NCI-H748 (cell line): ENCODE results near the gene NPFFR1.
"Not testable (repeated sequence)": the region's sequence is repeated elsewhere in the genome, so short reads cannot be mapped to it uniquely, and the experiment has no call there.

ENCODE experiments used
- DNase-seq: peaks from one replicate; lab custom pipeline; 2025; ENCODE audit not compliant: unreplicated experiment; lab: John Stamatoyannopoulos, UW

Gene NPFFR1

DNA sequence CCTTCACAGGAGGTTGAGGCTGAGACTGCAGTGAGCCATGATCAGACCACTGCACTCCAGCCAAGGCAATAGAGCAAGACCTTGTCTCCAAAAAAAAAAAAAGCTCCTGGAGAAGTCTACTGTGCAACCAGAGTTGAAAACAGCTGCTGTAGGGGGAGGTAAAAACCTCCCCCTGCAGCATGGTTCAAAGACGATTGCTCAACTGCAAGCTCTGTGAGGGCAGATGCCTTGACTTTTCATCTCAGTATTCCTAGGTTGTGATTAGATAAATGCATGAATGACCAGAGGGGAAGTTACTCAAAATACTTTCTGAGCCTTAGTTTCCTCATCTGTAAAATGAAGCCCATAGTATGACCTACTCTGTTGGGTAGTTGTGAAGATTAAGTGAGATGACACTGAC, 25.6 kb downstream of the NPFFR1 start:
- no peak for DNase-seq

DNA sequence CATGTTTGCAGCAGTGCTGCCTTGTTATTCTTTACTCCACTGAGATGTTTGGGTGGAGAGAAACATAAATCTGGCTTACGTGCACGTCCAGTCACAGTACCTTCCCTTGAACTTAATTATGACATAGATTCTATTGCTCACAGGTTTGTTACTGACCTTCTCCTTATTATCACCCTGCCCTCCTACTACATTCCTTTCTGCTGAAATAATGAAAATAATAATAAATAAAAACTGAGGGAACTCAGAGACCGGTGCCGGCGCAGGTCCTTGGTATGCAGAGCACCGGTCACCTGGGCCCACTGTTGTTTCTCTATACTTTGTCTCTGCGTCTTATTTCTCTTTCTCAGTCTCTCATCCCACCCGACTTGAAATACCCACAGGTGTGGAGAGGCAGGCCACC, 26.0 kb downstream of the NPFFR1 start:
- not testable (repeated sequence) for DNase-seq

DNA sequence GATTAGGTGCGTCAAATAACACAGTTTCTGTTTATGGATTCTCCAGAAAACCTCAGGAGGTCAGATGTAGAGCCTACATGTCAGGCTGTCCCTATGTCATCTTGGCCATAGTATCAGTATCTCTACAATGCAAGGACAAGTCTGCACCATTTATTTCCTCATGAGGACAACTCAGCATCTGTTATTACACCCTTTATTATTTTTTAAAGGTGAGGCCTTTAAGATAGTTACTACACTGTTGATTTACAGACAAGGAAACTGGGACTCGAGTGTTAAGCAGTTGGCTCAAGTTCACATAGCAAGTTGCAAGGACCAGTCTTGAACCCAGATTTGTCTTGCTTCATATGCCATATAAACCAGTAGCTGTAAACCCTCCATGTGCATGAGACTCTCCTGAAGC, 27.3 kb downstream of the NPFFR1 start:
- DNase-seq: no peak

DNA sequence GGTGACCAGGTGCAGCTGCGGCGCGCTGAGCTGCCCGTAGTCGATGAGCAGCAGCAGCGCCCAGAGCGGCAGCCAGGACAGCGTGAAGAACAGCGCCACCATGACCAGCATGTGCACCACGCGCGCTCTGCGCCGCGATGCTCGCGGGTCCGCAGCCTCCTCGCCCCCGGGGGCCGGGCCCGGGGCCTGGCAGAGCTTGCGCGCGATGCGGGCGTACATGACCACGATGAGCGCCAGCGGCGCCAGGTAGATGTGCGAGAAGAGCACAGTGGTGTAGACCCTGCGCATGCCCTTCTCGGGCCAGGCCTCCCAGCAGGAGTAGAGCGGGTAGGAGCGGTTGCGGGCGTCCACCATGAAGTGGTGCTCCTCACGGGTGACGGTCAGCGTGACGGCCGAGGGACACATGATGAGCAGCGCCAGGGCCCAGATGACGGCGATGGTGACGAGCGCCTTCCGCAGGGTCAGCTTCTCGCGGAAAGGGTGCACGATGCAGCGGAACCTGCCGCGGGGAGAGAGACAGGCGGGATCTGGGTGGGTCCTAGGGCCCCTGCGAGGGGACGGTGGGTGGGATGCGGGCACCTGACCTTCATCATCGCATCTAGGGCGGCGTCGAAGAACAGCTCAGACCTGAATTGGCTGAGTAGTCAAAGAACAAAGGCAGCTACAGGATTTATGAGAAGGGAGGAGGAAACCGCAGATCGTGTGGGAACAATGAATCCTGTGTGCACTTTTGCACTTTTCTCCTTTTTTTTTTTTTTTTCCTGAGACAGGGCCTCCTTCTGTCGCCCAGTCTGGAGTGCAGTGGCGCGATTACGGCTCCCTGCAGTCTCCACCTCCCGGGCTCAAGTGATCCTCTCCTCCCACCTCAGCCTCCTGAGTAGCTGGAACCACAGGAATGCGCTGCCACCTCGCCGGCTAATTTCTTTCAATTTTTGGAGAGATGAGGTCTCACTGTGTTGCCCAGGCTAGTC, 28.2 kb downstream of the NPFFR1 start:
- DNase-seq: no peak

DNA sequence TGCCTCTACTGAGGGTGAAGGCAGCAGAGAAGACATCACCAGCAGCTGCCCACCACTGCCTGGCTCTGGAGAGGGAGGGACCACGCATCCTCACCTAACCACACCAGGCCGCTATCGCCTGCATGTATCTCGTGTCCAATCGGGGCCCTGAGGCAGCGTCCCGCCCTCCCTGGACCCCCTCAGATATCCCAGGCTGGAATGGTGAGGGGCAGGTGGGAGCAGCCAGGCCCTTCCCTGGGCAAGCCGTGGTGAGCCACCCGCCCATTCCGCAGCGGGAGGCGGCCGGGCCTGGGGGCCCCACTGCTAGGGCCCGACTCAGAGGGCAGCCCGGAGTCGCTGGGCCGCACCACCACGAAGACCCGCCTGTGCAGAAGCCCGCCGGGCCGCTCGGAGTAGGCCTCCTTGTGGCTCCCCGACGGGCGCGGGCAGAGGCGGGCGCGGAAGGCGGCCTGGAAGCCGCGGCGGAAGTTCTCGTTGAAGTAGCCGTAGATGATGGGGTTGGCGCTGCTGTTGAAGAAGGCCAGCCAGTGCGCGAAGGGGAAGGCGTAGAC, 29.0 kb downstream of the NPFFR1 start:
- no peak for DNase-seq

DNA sequence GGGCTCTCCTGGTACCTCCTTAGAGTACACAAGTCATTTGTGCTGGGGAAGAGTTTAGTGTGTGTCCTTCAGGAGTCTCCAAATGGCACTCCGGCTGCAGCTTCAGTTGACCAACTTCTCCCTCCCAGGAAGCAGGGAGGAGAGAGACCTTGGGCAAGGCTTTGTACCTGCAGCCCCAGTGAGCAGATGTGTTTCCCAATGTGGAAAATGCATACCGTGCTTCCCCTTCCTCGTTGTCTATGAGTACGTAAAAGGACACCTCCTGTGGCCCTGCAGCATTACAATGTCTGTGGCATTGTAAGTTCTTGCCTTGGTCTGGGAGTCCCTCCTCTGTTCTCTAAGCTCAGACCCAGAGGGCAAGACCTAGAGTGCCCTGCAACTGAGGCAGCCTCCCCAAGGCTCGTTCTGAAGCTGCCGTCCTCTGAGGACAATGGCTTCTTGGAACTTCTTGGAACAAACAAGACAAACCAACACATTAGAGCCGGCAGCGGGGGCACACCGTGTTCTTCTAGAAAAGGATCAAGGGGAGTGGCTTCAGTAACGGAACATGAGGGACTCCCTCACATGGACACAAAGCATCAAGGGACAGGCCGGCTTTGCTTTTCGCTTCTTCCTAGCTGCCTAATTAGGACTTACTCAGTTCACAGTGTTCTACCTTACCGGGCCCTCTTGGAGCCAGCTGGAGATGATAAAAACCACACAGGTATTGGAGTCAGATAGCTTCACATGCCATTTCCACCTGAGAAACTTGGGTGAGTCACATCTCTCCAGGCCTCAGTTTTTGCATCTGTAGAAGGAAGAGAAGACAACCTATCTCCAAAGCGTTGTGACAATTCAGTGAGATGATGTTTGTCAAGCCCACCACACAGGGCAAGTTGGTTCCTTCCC, 29.7 kb downstream of the NPFFR1 start:
- no peak for DNase-seq

DNA sequence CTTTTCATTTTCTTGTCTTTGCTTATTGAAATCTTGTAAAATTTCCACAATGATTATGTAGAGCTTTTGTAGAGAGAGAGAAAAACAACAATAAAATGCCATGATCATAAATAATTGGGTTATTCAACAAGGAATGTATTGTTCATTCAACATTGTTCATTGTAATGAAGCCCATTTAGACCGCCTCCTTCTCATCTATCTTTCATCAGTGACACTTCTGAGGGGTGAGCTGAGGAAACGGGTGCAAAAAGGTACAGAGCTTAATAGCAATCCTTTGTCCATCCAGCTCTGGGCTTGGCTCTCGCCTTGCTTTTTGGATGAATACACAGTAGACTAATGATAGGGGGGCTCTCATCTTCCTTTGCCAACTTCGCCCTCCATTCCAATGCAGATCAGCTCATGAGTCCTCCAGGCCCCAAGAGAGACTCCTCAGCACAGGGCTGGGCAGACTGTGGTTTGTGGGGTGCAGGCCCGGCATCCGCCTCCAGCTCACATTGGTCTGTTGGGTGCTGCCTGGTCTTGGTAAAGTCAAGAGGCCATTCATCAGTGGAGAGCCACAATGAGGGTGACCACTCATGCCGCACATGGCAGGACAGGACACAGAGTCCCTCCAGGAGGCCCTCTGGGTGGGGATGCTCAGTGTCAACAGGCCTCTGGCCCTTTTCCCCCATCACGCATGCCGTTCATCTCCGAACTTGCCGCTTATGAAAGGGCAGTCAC, 32.7 kb downstream of the NPFFR1 start:
- no peak for DNase-seq

DNA sequence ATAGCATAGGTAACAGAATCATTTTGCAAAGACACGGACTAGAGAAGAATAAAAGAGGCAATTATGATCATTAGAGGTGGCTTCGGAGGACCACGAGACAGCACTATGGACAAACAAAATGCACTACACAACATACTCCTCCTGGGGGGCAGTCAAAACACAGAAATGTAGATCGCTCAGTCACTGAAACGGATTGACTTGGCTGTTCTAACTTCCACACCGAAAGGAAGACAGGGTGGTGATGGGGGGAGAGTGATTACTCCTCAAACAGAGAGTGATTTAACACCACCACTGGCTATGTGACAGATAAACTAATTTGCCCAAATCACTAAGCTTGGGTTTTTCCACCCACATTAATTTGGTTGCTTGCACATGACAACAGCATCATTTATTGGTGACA, 36.4 kb downstream of the NPFFR1 start:
- peak; percentile 64 for DNase-seq

DNA sequence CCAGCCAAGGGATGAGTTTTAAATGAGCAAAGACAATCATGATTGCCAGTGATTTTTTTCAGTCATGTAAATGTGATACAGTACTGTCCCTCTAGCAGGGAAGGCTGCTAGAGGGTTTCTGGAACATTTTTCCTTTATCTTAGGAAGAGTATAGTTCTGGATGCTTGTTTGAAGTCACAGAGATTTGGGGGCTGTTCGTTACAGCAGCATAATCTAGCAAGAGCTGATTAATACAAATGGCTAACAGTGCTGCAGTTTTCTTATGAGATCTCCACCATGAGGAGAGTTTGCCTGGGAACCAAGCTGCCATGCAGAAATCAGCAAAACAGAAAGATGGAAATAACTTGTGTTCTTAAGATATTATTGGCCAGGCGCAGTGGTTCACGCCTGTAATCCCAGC, 42.7 kb downstream of the NPFFR1 start:
- DNase-seq: no peak

DNA sequence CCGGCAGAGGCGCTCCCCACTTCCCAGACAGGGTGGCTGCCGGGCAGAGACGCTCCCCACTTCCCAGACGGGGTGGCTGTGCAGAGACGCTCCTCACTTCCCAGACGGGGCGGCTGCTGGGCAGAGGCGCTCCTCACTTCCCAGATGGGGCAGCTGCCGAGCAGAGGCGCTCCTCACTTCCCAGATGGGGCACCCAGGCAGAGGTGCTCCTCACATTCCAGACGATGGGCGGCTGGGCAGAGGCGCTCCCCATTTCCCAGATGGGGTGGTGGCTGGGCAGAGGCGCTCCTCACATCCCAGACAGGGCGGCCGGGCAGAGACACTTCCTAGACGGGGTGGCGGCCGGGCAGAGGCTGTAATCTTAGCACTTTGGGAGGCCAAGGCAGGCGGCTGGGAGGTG, 43.8 kb downstream of the NPFFR1 start:
- DNase-seq: not testable (repeated sequence)

DNA sequence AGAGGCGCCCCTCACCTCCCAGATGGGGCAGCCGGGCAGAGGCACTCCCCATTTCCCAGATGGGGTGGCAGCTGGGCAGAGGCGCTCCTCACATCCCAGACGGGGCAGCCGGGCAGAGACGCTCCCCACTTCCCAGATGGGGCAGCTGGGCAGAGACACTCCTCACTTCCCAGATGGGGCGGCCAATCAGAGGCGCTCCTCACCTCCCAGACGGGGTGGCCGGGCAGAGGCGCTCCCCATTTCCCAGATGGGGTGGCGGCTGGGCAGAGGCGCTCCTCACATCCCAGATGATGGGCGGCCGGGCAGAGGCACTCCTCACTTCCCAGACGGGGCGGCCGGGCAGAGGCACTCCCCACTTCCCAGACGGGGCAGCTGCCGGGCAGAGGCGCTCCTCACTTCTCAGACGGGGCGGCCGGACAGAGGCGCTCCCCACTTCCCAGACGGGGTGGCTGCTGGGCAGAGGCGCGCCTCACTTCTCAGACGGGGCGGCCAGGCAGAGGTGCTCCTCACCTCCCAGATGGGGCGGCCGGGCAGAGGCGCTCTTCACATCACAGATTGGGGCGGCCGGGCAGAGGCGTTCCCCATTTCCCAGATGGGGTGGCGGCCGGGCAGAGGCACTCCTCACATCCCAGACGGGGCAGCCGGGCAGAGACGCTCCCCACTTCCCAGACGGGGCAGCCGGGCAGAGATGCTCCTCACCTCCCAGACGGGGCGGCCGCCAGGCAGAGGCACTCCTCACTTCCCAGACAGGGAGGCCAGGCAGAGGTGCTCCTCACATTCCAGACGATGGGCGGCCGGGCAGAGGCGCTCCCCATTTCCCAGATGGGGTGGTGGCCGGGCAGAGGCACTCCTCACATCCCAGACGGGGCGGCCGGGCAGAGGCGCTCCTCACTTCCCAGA, 44.5 kb downstream of the NPFFR1 start:
- DNase-seq: not testable (repeated sequence)

DNA sequence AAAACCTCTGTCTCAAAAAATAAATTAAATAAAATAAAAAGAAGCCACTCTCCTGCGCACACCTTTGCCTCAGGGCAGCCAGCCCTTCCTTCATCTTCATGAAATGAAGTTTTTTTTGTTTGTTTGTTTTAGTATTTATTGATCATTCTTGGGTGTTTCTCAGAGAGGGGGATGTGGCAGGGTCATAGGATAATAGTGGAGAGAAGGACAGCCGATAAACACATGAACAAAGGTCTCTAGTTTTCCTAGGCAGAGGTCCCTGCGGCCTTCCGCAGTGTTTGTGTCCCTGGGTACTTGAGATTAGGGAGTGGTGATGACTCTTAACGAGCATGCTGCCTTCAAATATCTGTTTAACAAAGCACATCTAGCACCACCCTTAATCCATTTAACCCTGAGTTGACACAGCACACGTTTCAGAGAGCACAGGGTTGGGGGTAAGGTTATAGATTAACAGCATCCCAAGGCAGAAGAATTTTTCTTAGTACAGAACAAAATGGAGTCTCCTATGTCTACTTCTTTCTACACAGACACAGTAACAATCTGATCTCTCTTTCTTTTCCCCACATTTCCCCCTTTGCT, 45.8 kb downstream of the NPFFR1 start:
- peak; percentile 20 for DNase-seq

DNA sequence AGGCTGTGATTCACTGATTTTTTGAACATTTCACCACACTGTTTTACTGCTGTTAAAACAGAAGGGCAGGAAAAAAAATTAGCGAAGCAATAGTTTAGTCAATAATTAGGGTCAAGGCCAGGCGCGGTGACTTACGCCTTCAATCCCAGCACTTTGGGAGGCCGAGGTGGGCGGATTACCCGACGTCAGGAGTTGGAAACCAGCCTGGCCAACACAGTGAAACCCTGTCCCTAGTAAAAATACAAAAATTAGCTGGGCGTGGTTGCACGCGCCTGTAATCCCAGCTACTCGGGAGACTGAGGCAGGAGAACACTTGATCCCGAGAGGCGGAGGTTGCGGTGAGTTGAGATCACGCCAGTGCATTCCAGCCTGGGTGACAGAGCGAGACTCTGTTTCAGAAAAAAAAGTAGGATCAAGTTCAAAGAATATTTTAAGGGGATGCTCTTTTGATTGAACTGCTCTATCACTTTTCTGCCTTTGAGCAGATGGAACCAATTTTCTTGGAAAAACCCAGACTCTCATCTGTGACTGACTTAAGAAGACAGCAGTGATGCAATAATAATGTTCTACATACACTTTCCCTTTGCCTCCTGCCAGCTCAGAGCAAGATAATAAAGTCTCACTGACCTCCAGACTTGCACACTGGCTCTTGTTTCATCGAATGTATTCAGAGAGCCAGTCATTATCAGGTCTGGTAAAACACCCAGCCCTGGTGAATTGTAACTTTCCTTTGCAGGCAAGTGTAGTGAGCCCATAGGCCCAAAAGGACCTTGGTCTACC, 48.9 kb downstream of the NPFFR1 start:
- DNase-seq: no peak

DNA sequence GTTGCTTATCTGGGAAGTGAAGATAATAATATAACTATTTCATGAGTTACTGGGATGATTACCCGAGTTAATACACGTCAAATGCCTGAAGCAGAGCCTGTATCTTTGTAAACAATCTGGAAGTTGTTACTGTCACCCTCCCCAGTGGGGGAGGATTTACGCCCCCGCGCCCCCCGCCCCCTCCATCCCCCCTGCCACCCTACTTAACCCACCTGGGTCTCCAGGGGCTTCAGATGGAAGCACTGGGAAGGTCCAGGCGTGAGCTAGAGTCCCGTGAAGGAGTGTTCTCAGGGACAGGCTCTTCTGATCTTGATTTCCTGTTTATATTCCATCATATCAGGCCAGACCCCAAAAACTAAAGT, 49.9 kb downstream of the NPFFR1 start:
- DNase-seq: no peak

DNA sequence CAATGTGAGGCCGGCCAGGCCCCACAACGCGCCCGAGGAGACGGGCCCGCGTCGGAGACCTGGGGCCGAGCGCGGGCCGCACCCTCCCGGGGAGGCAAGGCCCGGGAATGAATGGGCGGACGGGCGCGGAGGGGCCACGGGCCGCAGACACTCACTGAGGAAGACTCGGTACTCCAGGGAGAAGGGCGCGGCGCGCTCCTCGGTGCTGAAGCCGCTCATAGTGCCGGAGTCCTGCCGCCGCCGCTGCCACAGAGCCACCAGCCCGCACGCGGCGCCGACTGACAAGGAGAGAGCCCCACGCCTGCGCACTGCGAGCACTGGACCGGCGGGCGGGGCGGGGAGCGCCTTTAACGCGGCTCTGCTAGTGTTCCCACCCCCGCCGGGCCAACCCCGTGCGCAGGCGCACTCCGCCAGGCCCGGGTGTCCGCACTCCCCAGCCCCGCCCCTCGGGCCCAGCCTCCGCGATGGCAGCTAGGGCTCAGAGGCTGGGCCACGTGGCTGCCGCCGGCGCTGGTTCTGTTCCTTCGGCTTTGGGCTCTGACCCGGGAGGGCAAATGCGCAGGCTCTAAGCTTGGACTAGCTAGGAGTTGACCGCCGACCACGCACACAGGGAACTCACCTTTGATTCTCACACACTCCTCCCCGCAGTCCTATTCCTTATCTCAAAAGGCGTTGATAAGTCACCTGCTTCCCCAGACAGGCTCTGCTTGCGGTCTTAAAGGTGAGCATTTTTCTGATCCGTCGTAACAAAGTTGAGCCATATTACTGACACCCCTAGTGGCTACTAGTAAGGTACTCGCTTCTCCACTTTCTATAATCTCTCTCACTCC, 50.5 kb downstream of the NPFFR1 start, which contains the start of gene PPA1:
TSS of gene PPA1 (minus strand) at position 321 of the 830 bp plus-strand sequence. CDS start at position 219, 102 bp downstream.
- DNase-seq: peak; percentile 93

DNA sequence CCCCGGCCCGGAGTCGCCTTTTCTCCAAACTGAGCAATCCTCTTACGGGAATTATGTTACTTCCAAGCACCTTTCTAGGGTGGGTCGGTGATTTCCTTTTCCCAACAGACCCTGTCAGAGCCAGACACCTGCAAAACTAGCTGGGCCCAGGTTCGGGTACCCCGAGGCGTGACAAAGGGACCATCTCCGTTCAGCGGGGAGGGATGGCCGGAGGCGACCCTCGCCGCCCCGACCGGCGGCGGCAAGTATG, 51.0 kb downstream of the NPFFR1 start:
- no peak for DNase-seq

DNA sequence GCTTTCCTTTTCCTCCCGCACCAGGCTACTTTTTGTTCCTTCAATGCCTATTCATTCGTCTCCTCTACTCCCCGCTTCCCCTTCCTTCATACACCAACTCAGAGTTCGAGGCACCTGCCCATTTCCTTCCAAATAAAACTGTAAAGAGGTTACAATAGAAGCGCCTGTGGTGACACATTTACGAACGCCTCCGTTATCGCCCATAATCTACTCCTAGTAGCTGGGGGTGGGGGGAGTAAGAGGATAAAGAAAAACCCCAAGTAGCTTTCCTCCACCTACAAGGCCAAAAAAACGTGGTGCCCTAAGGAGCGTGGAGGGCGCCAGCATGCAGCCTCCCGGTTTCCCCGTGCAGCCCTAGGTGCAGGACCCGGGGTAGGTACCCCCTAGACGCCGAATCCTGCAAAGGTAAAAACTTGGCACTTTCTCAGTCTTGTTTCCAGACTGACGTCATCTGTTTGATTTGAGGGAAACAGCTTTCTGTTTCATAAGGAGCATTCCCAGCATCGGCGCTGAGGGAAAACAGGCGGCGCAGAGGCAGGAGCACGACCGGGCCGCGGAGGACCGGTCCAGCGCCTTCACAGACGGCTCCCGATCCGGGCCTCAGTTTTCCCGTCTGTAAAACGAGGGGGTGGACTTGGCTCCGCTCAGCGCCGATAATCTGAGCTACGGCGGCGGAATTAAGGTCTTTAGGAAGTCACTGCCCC, 51.5 kb downstream of the NPFFR1 start:
- DNase-seq: peak; percentile 41
